Activated naive CD4-positive, alpha-beta T cell treated with anti-CD3 and anti-CD28 coated beads, Interleukin-2, amount 10 ng/mL, durations not matched to agents 7 days and 5 days (primary cell): Measurements from ENCODE around the gene RLF.

ENCODE experiments used
- CTCF ChIA-PET: fragments of 350-600 bp; sonication (Branson Sonifier 250); formaldehyde crosslinking; loops from one replicate; lab custom pipeline; 2021; ENCODE audit warnings: antibody characterized with exemption; lab: Charles Lee
- DNase-seq: peaks from one replicate; pipeline ENCODE4 v3.0.0-alpha.2; 2020
- H3K27ac Mint-ChIP-seq: one replicate; pipeline ENCODE4 v1.8.0; 2021; ENCODE audit warnings: mild to moderate bottlenecking, moderate library complexity, mixed read lengths
- H3K27me3 Mint-ChIP-seq: one replicate; pipeline ENCODE4 v1.8.0; 2021; ENCODE audit warnings: mild to moderate bottlenecking, mixed read lengths
- H3K36me3 Mint-ChIP-seq: one replicate; pipeline ENCODE4 v1.8.0; 2021; ENCODE audit warnings: mixed read lengths
- H3K4me1 Mint-ChIP-seq: one replicate; pipeline ENCODE4 v1.8.0; 2021; ENCODE audit warnings: mixed read lengths
- H3K4me3 Mint-ChIP-seq: one replicate; pipeline ENCODE4 v1.8.0; 2021; ENCODE audit warnings: mild to moderate bottlenecking, moderate library complexity, mixed read lengths
- H3K9me3 Mint-ChIP-seq: one replicate; pipeline ENCODE4 v1.8.0; 2021; ENCODE audit warnings: mixed read lengths

Gene RLF, protein sequence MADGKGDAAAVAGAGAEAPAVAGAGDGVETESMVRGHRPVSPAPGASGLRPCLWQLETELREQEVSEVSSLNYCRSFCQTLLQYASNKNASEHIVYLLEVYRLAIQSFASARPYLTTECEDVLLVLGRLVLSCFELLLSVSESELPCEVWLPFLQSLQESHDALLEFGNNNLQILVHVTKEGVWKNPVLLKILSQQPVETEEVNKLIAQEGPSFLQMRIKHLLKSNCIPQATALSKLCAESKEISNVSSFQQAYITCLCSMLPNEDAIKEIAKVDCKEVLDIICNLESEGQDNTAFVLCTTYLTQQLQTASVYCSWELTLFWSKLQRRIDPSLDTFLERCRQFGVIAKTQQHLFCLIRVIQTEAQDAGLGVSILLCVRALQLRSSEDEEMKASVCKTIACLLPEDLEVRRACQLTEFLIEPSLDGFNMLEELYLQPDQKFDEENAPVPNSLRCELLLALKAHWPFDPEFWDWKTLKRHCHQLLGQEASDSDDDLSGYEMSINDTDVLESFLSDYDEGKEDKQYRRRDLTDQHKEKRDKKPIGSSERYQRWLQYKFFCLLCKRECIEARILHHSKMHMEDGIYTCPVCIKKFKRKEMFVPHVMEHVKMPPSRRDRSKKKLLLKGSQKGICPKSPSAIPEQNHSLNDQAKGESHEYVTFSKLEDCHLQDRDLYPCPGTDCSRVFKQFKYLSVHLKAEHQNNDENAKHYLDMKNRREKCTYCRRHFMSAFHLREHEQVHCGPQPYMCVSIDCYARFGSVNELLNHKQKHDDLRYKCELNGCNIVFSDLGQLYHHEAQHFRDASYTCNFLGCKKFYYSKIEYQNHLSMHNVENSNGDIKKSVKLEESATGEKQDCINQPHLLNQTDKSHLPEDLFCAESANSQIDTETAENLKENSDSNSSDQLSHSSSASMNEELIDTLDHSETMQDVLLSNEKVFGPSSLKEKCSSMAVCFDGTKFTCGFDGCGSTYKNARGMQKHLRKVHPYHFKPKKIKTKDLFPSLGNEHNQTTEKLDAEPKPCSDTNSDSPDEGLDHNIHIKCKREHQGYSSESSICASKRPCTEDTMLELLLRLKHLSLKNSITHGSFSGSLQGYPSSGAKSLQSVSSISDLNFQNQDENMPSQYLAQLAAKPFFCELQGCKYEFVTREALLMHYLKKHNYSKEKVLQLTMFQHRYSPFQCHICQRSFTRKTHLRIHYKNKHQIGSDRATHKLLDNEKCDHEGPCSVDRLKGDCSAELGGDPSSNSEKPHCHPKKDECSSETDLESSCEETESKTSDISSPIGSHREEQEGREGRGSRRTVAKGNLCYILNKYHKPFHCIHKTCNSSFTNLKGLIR (N-terminal part only)

DNA sequence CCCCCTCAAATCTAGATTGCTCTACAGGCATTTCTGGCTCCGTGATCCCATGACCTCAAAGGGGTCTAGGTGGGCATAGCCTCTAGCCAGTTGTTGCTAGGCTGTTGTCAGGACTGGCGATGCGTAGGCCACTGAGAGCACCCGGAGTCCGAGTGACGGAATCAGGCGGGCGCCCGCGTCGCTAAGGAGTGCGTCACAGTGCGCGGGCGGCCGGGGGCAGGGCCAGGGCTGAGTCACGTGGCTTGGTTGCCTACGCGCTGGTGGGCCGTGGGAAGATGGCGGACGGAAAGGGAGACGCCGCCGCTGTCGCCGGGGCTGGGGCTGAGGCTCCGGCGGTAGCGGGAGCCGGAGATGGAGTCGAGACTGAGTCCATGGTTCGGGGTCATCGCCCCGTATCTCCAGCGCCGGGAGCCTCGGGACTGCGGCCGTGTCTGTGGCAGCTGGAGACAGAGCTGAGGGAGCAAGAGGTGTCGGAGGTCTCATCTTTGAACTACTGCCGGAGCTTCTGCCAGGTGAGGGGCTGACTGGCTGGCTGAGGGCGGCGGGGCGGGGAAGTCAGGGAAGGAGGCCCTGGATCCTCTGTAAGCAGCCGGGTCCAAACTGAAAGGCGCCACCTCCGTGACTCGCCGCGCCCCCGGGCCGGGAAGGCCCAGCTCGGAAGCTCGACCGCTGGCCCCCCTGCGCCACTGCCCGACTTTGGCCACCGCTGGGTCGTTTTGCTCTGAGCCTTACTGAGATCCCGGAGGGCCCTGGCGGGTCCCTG lies at the start of gene RLF:
TSS of gene RLF (plus strand) at position 263 of the 763 bp plus-strand sequence. CDS start at position 276, 13 bp downstream.
- H3K36me3 Mint-ChIP-seq, result peaks cover 12% of the 10 kb centered on the region
- H3K27ac Mint-ChIP-seq, result no peak within 1 kb of the TSS
- H3K4me1 Mint-ChIP-seq, result peaks cover 5% of the 10 kb centered on the region
- peak; percentile 96 for DNase-seq
- H3K4me3 Mint-ChIP-seq, result no peak within 1 kb of the TSS
- CTCF ChIA-PET, result interaction anchor here (1.3 to 3.1 kb wide), 3 partner anchors 9 to 154 kb away, joined by 3 to 18 read pairs (median 14); no protein-coding TSS in a partner anchor
- H3K27me3 Mint-ChIP-seq, result no peaks in the 10 kb centered on the region
- no peaks in the 10 kb centered on the region for H3K9me3 Mint-ChIP-seq

DNA sequence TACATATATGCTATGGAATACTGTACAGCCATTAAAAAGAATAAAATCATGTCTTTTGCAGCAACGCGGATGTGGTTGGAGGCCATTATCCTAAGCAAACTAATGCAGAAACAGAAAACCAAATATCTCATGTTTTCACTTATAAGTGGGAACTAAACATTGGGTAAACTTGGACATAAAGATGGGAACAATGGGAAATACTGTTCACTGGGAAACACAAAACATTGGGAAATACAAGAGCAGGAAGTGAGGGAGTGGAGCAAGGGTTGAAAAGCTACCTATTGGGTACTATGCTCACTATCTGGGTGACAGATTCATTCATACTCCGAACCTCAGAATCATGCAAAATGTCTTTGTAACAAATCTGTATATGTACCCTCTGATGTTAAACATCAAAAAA lies 46.8 kb upstream of the RLF start:
- H3K36me3 Mint-ChIP-seq, result peaks cover 1% of the 10 kb centered on the region
- CTCF ChIA-PET, result no interaction called here
- no peaks in the 10 kb centered on the region for H3K4me1 Mint-ChIP-seq
- DNase-seq, result no peak
- H3K27me3 Mint-ChIP-seq, result peaks cover 33% of the 10 kb centered on the region
- H3K9me3 Mint-ChIP-seq, result peaks cover 17% of the 10 kb centered on the region
- no peak overlapping the region for H3K27ac Mint-ChIP-seq
- no peak overlapping the region for H3K4me3 Mint-ChIP-seq

DNA sequence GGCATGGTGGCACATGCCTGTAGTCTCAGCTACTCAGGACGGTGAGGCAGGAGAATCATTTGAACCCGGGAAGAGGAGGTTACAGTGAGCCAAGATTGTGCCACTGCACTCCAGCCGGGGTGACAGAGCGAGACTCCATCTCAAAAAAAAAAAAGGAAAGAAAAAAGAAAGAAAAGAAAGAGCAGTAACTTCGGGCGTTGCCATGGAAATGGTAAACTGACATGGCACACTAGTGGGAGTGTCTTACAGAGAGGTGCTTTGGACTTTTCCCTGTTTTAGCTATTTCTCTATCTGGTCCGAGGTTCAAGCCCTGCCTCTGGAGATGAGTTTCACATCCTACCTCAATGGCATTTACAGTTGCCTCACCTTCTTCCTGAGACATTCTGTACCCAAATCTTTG lies 41.1 kb upstream of the RLF start:
- no peaks in the 10 kb centered on the region for H3K36me3 Mint-ChIP-seq
- no peak for DNase-seq
- CTCF ChIA-PET, result interaction anchor here (0.9 kb wide), 1 partner anchor 10 kb away, joined by 3 read pairs; no protein-coding TSS in a partner anchor
- H3K4me3 Mint-ChIP-seq, result no peak overlapping the region
- H3K27ac Mint-ChIP-seq, result no peak overlapping the region
- no peaks in the 10 kb centered on the region for H3K9me3 Mint-ChIP-seq
- peaks cover 31% of the 10 kb centered on the region for H3K27me3 Mint-ChIP-seq
- H3K4me1 Mint-ChIP-seq, result no peaks in the 10 kb centered on the region

DNA sequence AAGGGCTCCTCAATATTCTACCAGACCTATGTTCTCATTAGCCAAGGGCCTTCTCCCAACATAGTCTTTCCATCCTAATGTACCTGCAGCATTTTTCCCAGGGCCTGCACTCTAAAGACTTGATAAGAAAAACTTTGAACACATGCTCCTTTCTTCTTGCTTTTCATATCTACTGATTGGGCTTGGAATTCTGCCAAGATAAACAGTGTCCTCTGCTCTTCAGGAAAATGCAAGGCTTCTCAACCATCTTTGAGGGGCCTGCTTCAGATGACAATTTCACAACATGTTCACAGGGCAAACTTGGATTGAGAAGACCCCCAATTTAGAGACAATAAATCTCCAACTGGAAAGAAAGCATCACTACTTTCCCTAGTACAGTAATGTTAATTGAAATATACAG lies 38.3 kb upstream of the RLF start:
- H3K4me1 Mint-ChIP-seq, result no peaks in the 10 kb centered on the region
- no peaks in the 10 kb centered on the region for H3K9me3 Mint-ChIP-seq
- CTCF ChIA-PET, result no interaction called here
- peaks cover 23% of the 10 kb centered on the region for H3K27me3 Mint-ChIP-seq
- no peak for DNase-seq
- no peaks in the 10 kb centered on the region for H3K36me3 Mint-ChIP-seq
- no peak overlapping the region for H3K27ac Mint-ChIP-seq
- H3K4me3 Mint-ChIP-seq, result no peak overlapping the region

DNA sequence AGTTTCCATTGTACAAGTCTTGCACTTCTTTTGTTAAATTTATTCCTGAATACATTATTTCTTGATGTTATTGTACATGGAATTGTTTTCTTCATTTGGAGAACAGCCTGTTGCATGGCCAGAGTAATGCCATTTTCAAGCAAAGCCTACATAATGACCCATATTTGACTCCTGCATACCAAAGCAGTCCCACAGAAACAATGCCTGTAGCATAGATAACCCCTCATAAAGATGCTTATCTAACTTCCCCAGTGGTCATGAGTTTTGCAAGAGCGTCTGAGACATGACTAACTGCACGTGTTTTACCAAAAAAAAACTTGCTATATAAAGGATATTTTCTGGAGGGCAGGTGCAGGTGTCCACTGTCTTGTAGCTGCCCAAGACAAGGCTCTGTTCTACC lies 30.3 kb upstream of the RLF start:
- Mint-ChIP-seq H3K27ac (no peak overlapping the region), H3K36me3 (no peaks in the 10 kb centered on the region), H3K27me3 (peaks cover 37% of the 10 kb centered on the region), H3K9me3 (no peaks in the 10 kb centered on the region), H3K4me3 (no peak overlapping the region), H3K4me1 (peaks cover 3% of the 10 kb centered on the region)
- CTCF ChIA-PET, result no interaction called here
- no peak for DNase-seq

DNA sequence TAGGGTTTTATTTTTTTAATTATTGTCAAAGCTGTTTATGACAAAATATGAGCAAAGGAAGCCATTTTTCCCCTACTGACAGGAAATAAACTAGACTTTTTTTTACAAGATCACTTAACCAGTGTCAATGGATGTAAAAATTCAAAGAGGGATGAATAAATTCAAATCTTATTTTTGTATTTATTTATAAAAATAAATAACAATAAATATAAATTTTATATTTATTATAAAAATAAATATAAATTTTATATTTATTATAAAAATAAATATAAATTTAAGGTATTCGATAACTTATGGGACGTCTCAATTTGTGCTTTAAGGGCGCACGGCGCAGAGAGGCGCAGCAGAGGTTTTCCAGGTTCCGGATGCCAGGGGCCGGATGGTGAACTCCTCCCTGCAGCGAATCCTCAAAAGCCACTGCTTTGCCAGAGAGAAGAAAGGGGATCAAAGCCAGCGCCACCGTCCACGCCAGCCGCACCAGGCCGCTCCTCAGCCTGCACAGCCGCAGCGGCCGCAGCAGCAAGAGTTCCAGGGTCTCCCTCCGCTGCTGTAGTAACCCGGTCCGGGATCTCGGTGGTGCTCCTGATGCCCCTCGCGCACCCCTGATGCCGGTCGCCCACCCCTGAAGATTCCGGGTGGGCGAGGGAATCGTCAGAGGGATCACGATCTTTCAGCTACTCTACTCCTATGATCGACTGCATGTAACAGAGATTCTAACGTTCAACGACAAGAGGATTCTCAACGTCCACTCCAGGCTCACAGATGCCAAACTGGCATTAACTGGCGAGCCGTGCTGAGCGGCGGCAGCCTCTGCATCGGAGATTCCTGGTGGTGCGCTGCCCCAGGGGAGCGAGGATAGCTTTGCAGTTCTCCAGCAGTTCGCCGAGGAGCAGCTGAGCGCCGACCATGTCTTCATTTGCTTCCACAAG lies 28.5 kb upstream of the RLF start:
- Mint-ChIP-seq H3K27me3 (peaks cover 42% of the 10 kb centered on the region), H3K36me3 (no peaks in the 10 kb centered on the region)
- CTCF ChIA-PET, result interaction anchor here (0.6 kb wide), 1 partner anchor 306 kb away, joined by 3 read pairs; no protein-coding TSS in a partner anchor

DNA sequence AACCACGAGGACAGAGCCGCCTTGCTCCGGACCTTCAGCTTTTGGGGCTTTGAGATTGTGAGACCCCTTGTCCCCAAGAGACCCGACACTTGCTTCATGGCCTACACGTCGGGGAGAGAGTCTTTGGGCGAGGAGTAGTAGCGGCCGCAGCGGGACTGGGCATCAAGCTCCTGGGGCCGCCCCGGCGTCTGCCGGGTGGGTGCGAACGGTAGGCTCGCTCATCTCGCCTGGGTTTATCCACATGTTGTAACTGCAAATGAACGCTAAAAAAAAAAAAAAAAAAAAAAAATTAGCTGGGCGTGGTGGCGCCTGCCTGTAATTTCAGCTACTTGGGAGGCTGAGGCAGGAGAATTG lies 27.9 kb upstream of the RLF start:
- peaks cover 3% of the 10 kb centered on the region for H3K4me1 Mint-ChIP-seq
- peaks cover 46% of the 10 kb centered on the region for H3K27me3 Mint-ChIP-seq
- H3K9me3 Mint-ChIP-seq, result no peaks in the 10 kb centered on the region

More for the DNA sequence above, 28.5 kb upstream of the RLF start:
- H3K4me1 Mint-ChIP-seq, result peaks cover 3% of the 10 kb centered on the region
- no peak for DNase-seq
- H3K27ac Mint-ChIP-seq, result no peak overlapping the region
- no peak overlapping the region for H3K4me3 Mint-ChIP-seq
- H3K9me3 Mint-ChIP-seq, result no peaks in the 10 kb centered on the region

DNA sequence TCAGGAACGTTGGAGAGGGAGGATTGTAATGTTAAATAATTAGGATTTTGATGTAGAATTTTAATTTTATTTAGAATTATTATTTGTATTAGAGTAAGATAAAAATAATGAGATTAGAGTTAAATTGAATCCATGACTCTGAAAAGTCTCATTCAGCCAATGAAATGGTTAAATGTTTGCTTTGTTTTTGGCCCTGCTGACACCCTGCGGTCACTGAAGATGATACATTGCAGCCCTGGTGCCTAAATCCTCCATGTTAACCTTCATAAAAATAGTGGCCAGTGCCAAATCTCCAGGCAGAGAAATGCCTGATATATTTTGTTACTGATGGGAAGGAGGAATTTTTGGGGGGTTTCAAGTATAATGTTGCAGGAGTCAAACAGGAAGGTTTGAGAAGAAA lies 27.3 kb upstream of the RLF start:
- no peaks in the 10 kb centered on the region for H3K9me3 Mint-ChIP-seq
- H3K27me3 Mint-ChIP-seq, result peaks cover 46% of the 10 kb centered on the region
- CTCF ChIA-PET, result no interaction called here
- no peak overlapping the region for H3K4me3 Mint-ChIP-seq
- H3K27ac Mint-ChIP-seq, result no peak overlapping the region
- DNase-seq, result no peak
- no peaks in the 10 kb centered on the region for H3K36me3 Mint-ChIP-seq
- peaks cover 3% of the 10 kb centered on the region for H3K4me1 Mint-ChIP-seq

More for the DNA sequence above, 27.9 kb upstream of the RLF start:
- H3K4me3 Mint-ChIP-seq, result no peak overlapping the region
- H3K36me3 Mint-ChIP-seq, result no peaks in the 10 kb centered on the region
- no peak overlapping the region for H3K27ac Mint-ChIP-seq
- CTCF ChIA-PET, result interaction anchor here (0.6 kb wide), 1 partner anchor 305 kb away, joined by 3 read pairs; no protein-coding TSS in a partner anchor
- no peak for DNase-seq

DNA sequence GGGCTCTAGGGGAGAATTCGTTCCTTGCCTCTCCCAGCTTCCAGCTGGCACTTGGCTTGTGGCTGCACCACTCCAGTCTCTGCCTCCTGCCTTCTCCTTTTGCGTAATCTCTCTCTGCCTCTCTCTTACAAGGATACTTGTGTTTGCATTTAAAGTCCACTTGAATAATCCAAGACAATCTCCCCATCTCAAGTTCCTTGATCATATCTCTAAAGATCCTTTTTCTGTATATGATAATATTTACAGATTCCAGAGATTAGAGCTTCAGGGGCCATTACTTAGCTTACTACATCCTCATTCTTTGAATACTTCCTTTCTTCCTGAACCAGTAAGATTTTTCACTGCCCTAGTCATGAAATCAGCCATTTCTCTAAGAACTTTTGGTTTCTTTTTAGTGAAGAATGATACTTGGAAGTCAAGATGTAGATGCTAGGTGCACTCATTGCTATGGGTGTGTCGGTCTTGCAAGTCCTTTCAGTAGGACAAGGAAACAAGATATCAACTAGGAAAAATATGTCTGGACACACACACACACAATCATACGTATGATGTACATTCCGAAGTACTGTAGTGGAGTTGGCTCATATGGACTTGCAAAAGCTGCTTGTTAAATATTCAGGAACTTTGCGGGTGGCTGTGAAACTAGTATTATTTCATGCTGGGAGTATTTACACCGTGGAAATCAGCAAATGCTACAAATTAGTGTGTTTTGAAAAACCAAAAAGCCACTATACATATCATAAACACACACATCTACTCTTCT lies 20.8 kb upstream of the RLF start:
- peaks cover 12% of the 10 kb centered on the region for H3K4me1 Mint-ChIP-seq
- no peaks in the 10 kb centered on the region for H3K36me3 Mint-ChIP-seq
- DNase-seq, result no peak
- no peak overlapping the region for H3K4me3 Mint-ChIP-seq
- H3K27ac Mint-ChIP-seq, result no peak overlapping the region
- H3K9me3 Mint-ChIP-seq, result no peaks in the 10 kb centered on the region
- CTCF ChIA-PET, result interaction anchor here (0.9 to 7.0 kb wide), 3 partner anchors 12 to 198 kb away, joined by 4 to 134 read pairs (median 6); no protein-coding TSS in a partner anchor
- peaks cover 27% of the 10 kb centered on the region for H3K27me3 Mint-ChIP-seq

DNA sequence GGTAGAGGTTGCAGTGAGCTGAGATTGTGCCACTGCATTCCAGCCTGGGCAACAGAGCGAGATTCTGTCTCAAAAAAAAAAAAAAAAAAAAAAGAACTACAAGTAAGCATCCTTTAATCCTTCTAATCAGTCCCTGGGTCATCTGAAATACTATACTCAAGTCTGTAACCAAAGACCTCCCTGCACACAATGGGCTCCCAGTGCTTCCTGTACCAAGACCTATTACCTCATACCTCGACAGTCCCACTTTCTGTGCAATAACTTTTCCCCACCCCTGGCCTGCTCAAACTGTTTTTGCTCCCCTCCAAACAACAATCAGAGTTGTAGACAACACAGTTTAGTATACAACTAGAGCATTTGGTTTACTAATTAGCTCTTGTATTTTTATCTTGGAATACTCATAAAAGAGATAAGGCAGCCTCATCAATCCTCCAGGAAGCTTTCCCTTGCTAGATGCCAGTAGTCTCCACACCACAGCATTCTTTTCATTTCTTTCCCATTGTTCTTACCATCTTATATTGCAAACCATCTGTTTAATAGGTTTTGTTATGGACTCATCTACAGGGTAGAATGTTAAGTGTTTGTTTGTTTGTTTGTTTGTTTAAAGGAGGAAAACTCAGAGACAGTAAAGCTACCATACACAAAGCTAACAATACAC lies 19.2 kb upstream of the RLF start:
- peaks cover 12% of the 10 kb centered on the region for H3K4me1 Mint-ChIP-seq
- H3K27ac Mint-ChIP-seq, result no peak overlapping the region
- H3K4me3 Mint-ChIP-seq, result no peak overlapping the region
- peaks cover 32% of the 10 kb centered on the region for H3K27me3 Mint-ChIP-seq
- H3K9me3 Mint-ChIP-seq, result no peaks in the 10 kb centered on the region
- H3K36me3 Mint-ChIP-seq, result no peaks in the 10 kb centered on the region
- DNase-seq, result no peak
- CTCF ChIA-PET, result interaction anchor here (0.7 to 7.0 kb wide), 7 partner anchors 11 to 530 kb away, joined by 3 to 134 read pairs (median 3); no protein-coding TSS in a partner anchor

DNA sequence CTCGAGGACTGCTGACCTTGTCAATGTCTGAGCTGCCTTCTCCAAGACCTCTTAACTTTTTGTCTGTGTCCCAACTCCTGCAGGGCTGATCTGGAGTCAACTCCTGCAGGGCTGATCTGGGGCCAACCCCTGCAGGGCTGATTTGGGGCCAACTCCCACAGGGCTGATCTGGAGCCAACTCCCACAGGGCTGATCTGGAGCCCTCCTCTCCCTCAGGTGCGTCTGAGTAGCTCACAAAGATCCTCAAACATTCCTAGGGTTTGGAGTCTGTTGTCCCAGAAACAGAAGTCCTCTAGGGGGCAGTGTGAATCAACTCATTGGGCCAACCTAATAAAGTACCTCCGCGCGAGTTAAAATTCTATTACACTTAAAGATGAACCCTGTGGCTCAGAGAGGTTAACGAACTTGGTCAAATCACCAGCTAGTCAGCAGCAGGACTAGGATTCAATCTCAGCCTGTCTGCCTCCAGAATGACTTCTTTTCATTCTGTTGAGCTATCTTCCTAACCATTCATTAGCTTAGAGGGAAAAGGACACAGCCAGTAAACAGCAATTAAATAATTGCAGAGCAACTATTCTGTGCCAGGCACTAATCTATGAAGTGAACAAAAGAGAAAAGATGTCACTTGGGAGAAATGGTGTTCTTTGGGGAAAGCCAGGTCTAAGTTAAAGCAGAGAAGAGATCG lies 17.2 kb upstream of the RLF start:
- H3K4me3 Mint-ChIP-seq, result no peak overlapping the region
- no peaks in the 10 kb centered on the region for H3K36me3 Mint-ChIP-seq
- H3K9me3 Mint-ChIP-seq, result no peaks in the 10 kb centered on the region
- CTCF ChIA-PET, result interaction anchor here (0.7 to 7.0 kb wide), 33 partner anchors 9 to 629 kb away, joined by 3 to 134 read pairs (median 4); partner anchors contain the start of genes ZFP69B and ZNF684
- peak; percentile 64 for DNase-seq
- peaks cover 34% of the 10 kb centered on the region for H3K27me3 Mint-ChIP-seq
- no peak overlapping the region for H3K27ac Mint-ChIP-seq
- peaks cover 12% of the 10 kb centered on the region for H3K4me1 Mint-ChIP-seq
